NCI-H82 treated with DMSO at 0.1 percent for 48 hours (cell line): Measurements from ENCODE around the gene HSF5.
A peak's percentile ranks its signal among the peaks of the same experiment; 100 is the strongest.
"Not testable (repeated sequence)": the region's sequence is repeated elsewhere in the genome, so short reads cannot be mapped to it uniquely, and the experiment has no call there.

ENCODE experiments used
- DNase-seq: peaks from one replicate; lab custom pipeline; 2025; ENCODE audit not compliant: unreplicated experiment; lab: John Stamatoyannopoulos, UW

The HSF5 gene

GRCh38 chr17:58516644-58517377, 28.6 kb upstream of the HSF5 start:
- DNase-seq, result no peak

- DNase-seq, result no peak
These were observed 27.1 kb upstream of the HSF5 start for GRCh38 chr17:58515286-58515685.

- DNase-seq, result no peak
These were observed 26.6 kb upstream of the HSF5 start for GRCh38 chr17:58514770-58515157.

- peak; percentile 65 for DNase-seq
These were observed 26.0 kb upstream of the HSF5 start, which contains the start of gene MTMR4 for GRCh38 chr17:58513965-58514769. Gene MTMR4, minus strand, starts transcription at chr17:58514638. Its CDS starts 231 bp downstream, at chr17:58514407.

GRCh38 chr17:58513267-58513964, 25.2 kb upstream of the HSF5 start:
- no peak for DNase-seq

- no peak for DNase-seq
These were observed 21.9 kb upstream of the HSF5 start for GRCh38 chr17:58510075-58510474.

- no peak for DNase-seq
These were observed 20.3 kb upstream of the HSF5 start for GRCh38 chr17:58508341-58509067.

GRCh38 chr17:58507123-58507634, 19.0 kb upstream of the HSF5 start:
- no peak for DNase-seq

GRCh38 chr17:58506354-58507080, 18.3 kb upstream of the HSF5 start:
- no peak for DNase-seq

- DNase-seq, result no peak
These were observed 16.7 kb upstream of the HSF5 start for GRCh38 chr17:58504826-58505351.

- DNase-seq, result no peak
These were observed 15.7 kb upstream of the HSF5 start for GRCh38 chr17:58503866-58504265.

- DNase-seq, result not testable (repeated sequence)
These were observed 14.9 kb upstream of the HSF5 start for GRCh38 chr17:58503134-58503533.

GRCh38 chr17:58501451-58501850, 13.2 kb upstream of the HSF5 start:
- no peak for DNase-seq

GRCh38 chr17:58498177-58498828, 10.1 kb upstream of the HSF5 start:
- no peak for DNase-seq

GRCh38 chr17:58493506-58493905, 5.3 kb upstream of the HSF5 start:
- DNase-seq, result no peak

- no peak for DNase-seq
These were observed 4.3 kb upstream of the HSF5 start for GRCh38 chr17:58492238-58493121.

GRCh38 chr17:58491510-58492045, 3.4 kb upstream of the HSF5 start:
- no peak for DNase-seq

- no peak for DNase-seq
These were observed 251 bp upstream of the HSF5 start for GRCh38 chr17:58488428-58488890.
